BJ (cell line): Measurements from ENCODE around the gene DEK. TPM values are rescaled to one million over a fixed set of nuclear protein-coding genes. Genes with fewer than 3 reads are reported as not detected.
"Not testable (repeated sequence)": the region's sequence is repeated elsewhere in the genome, so short reads cannot be mapped to it uniquely, and the experiment has no call there.

Experiments
- CTCF ChIA-PET: fragments of 350-600 bp; formaldehyde crosslinking; extraction: SDS; loops from one replicate; lab custom pipeline; 2021; ENCODE audit warnings: antibody characterized with exemption, inconsistent platforms; lab: Yijun Ruan, JAX
- POLR2A ChIA-PET: fragments of 300-600 bp; sonication (Branson Sonifier 250); formaldehyde crosslinking; extraction: SDS; loops from one replicate; lab custom pipeline; 2021; ENCODE audit warnings: antibody characterized with exemption; lab: Charles Lee
- DNase-seq: peaks from one replicate; pipeline ENCODE4 v3.0.0-alpha.2; 2011; ENCODE audit warnings: low read depth
- H3K27me3 ChIP-seq: 2 replicates; pipeline ENCODE4 v1.6.0; 2011; ENCODE audit warnings: low read length; ENCODE audit not compliant: control insufficient read depth, insufficient read depth
- H3K36me3 ChIP-seq: 2 replicates; pipeline ENCODE4 v1.5.1; 2011; ENCODE audit warnings: low read length; ENCODE audit not compliant: control insufficient read depth, insufficient read depth
- H3K4me3 ChIP-seq: 2 replicates; pipeline ENCODE4 v1.5.1; 2011; ENCODE audit warnings: low read depth, mild to moderate bottlenecking, control low read depth, low read length
- polyA plus RNA-seq: library from polyadenylated mRNA; depleted of rRNA; stranded (reverse); fragments of >200 nt; gene quantifications from 2 replicates; pipeline ENCODE4 v1.2.3, GENCODE V29; 2011; rRNA removed
- small RNA-seq: library from RNA; depleted of rRNA; stranded (forward); fragments of <200 nt; gene quantifications from one replicate; pipeline ENCODE3, GENCODE V24; 2012; ENCODE audit warnings: low replicate concordance, low read depth; ENCODE audit not compliant: insufficient read length
- TF ChIP-seq, protein P1 (sequence below): IDR thresholded peaks from 2 replicates; pipeline ENCODE4 v1.5.1; 2011; ENCODE audit warnings: low read depth, mild to moderate bottlenecking, control low read depth, inconsistent platforms, low read length, moderate library complexity; ENCODE audit not compliant: insufficient read depth

DEK gene
- polyA plus RNA-seq, 1 experiment, result 29.2 TPM

DNA sequence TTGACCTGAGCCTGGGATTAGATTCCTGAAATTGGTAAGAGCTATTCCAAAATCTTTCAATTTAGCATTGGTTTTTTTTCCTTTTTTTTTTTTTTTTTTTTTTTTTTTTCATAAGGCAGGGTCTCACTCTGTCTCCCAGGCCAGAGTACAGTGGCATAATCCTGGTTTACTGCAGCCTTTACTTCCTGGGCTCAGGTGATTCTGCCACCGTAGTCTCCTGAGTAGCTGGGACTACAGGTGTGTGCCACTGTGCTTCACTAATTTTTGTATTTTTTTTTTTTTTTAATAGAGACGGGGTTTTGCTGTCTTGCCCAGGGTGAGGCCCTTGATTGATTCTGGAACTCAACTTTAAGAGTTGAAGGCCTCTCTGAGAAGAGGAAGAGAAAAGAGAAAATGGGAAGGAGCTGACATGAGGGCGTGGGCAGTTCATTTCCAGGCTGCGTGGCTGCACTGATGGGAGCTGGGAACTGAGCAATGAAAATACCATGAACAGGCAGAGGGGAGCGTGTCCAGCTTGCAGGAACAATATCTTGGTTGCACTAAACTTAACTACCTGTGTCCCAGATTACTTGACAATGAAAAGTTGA is 84.5 kb downstream of the DEK start:
- no peaks in the 10 kb centered on the region for H3K36me3 ChIP-seq
- CTCF ChIA-PET, result interaction anchor here (1.2 kb wide), 1 partner anchor 20 kb away, joined by 3 read pairs; no protein-coding TSS in a partner anchor
- no peak for DNase-seq
- TF ChIP-seq, protein P1, sequence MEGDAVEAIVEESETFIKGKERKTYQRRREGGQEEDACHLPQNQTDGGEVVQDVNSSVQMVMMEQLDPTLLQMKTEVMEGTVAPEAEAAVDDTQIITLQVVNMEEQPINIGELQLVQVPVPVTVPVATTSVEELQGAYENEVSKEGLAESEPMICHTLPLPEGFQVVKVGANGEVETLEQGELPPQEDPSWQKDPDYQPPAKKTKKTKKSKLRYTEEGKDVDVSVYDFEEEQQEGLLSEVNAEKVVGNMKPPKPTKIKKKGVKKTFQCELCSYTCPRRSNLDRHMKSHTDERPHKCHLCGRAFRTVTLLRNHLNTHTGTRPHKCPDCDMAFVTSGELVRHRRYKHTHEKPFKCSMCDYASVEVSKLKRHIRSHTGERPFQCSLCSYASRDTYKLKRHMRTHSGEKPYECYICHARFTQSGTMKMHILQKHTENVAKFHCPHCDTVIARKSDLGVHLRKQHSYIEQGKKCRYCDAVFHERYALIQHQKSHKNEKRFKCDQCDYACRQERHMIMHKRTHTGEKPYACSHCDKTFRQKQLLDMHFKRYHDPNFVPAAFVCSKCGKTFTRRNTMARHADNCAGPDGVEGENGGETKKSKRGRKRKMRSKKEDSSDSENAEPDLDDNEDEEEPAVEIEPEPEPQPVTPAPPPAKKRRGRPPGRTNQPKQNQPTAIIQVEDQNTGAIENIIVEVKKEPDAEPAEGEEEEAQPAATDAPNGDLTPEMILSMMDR, result no peak
- no peak overlapping the region for H3K4me3 ChIP-seq
- POLR2A ChIA-PET, result no interaction called here
- H3K27me3 ChIP-seq, result no peaks in the 10 kb centered on the region

DNA sequence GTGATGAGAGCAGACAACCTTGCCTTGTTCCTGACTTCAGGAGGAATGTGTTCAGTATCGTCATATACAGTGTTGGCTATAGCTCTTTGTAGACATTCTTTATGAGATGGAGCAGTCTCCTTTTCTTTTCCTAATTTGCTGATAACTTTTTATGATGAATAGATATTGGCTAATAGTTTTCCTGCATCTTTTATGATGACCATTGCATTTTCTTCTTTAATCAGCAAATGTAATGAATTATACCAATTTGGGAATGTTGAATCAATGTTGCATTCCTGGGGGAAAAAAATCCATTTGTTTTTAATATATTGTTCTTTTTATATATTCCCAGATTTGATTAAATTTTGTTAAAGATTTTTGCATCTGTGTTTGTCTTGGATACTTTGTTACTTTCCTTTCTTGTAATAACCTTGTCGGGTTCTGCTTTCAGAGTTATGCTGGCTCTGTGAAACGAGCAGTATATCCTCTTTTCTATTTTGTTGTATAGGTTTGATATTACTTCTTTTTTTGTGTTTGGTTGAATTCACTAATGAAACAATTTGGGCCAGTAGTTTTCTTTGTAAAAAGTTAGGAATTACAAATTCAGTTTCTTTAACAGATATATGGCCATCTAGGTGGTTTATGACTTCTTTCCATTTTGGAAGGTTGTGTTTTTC is 85.2 kb downstream of the DEK start:
- H3K27me3 ChIP-seq, result no peaks in the 10 kb centered on the region
- DNase-seq, result no peak
- no peaks in the 10 kb centered on the region for H3K36me3 ChIP-seq
- H3K4me3 ChIP-seq, result no peak overlapping the region
- POLR2A ChIA-PET, result no interaction called here
- TF ChIP-seq, protein P1, result no peak
- CTCF ChIA-PET, result no interaction called here

DNA sequence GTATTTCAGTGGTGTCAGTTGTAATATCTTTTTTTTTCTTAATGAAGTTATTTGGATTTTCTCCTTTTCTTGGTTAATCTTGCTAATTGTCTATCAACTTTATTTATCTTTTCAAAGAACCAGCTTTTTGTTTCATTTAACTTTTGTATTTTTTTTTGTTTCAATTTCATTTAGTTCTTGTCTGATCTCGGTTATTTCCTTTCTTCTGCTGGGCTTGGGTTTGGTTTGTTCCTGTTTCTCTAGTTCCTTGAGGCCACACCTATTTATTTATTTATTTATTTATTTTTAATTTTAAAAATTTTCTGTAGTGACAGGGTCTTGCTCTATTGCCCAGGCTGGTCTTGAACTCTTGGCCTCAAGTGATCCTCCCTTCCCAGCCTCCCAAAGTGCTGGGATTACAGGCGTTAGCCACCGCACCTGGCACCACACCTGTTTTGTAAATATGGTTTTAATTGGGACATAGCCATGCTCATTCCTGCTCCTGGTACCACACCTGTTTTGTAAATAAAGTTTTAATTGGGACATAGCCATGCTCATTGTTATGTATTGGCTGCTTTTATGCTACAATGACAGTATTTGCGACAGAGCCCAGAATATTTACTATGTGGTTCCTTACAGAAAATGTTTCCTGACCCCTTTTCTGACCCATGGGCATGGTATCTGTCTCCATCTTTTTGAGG is 86.9 kb downstream of the DEK start:
- Histone ChIP-seq H3K4me3 (no peak overlapping the region), H3K36me3 (no peaks in the 10 kb centered on the region), H3K27me3 (no peaks in the 10 kb centered on the region)
- POLR2A ChIA-PET, result no interaction called here
- TF ChIP-seq, protein P1, result no peak
- DNase-seq, result no peak
- CTCF ChIA-PET, result no interaction called here

DNA sequence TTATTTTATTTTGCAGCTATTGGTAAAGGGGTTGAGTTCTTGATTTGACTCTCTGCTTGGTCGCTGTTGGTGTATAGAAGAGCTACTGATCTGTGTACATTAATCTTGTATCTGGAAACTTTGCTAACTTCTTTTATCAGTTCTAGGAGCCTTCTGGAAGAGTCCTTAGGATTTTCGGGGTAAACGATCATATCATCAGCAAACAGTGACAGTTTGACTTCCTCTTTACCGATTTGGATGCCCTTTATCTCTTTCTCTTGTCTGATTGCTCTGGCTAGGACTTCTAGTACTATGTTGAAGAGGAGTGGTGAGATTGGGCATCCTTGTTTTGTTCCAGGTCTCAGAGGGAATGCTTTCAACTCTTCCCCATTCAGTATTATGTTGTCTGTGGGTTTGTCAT is 88.1 kb downstream of the DEK start:
- DNase-seq, H3K27me3 ChIP-seq, POLR2A ChIA-PET, H3K36me3 ChIP-seq, H3K4me3 ChIP-seq: not testable (repeated sequence)
- CTCF ChIA-PET, result interaction anchor here (0.6 kb wide), 2 partner anchors 34 to 933 kb away, joined by 3 read pairs; no protein-coding TSS in a partner anchor

Small RNA genes lying within 50 kb of the gene (small RNA-seq; reads per million reads assigned to genes)
- not detected for gene AL138825.1
- not detected for gene RF00019
- not detected for gene RNU6-263P

Other genes starting within 250 kb of the DEK start
- 1.1 and 1.7 TPM in 2 replicates for gene NHLRC1, start 141.9 kb downstream of the DEK start, polyA plus RNA-seq
- 10.9 and 18.0 TPM in 2 replicates for gene TPMT, start 109.5 kb downstream of the DEK start, polyA plus RNA-seq
- 10.3 and 13.3 TPM in 2 replicates for gene KDM1B, start 109.1 kb downstream of the DEK start, polyA plus RNA-seq
- gene RNF144B, start 122.8 kb upstream of the DEK start, polyA plus RNA-seq, result 1.4 and 2.0 TPM in 2 replicates